NCI-H2196 (cell line): Measurements from ENCODE around the gene CREG1.

ENCODE experiments used
- DNase-seq: peaks from one replicate; lab custom pipeline; 2025; ENCODE audit not compliant: unreplicated experiment; lab: John Stamatoyannopoulos, UW

The CREG1 gene

DNA sequence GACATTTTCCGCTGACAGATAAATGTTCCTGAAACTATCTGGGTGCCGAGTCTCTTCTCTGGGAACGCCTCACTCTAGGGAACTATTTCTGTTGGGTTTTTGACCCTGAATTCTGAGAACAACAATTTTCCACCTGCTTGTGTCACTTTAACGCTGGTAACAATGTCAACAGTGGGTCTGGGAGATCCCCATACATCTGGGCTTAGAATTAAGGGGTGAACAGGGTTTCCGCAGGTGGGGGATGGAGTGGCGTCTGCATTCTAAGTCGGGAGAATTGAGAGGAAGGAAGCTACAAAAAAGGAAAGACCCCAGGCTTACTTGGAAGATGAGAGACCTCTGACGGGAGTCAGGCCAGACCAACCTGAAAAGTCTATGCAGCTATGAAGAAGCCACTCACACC lies 44.0 kb downstream of the CREG1 start:
- DNase-seq, result no peak

DNA sequence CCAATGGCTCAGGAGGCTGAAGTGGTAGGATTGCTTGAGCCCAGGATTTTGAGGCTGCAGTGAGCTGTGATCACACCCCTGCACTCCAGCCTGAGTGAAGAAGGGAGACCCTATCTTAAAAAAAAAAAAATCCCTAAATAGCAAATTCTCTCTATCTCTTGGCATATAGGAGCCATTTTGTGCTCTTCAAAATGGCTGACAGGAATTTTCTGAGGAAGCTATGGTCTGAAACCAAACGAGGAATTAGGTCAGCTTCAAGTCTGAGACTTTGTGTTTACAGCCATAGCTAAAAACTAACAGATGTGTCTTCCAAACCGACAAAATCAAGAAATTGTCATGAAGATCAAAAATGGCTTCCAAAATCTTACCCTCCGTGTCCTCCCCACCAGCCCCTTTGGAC lies 45.8 kb downstream of the CREG1 start:
- DNase-seq, result no peak

DNA sequence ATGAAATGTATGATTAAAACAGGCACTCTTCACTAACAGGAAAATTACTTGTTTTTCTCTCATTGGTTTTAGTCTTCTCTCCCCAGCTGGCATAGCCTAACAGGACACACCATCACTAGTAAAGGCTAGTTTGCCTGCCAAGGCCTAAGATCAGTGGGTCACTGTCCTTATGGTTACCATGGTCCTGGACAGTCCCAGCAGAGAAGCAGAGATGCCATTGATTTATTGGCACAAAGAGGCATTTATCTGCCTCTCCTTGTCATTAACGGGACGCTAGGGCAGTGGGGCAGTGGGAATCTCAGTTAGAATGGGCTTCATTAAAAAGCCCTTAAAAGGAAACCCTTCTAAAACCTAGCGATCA lies 49.1 kb downstream of the CREG1 start:
- DNase-seq, result no peak

DNA sequence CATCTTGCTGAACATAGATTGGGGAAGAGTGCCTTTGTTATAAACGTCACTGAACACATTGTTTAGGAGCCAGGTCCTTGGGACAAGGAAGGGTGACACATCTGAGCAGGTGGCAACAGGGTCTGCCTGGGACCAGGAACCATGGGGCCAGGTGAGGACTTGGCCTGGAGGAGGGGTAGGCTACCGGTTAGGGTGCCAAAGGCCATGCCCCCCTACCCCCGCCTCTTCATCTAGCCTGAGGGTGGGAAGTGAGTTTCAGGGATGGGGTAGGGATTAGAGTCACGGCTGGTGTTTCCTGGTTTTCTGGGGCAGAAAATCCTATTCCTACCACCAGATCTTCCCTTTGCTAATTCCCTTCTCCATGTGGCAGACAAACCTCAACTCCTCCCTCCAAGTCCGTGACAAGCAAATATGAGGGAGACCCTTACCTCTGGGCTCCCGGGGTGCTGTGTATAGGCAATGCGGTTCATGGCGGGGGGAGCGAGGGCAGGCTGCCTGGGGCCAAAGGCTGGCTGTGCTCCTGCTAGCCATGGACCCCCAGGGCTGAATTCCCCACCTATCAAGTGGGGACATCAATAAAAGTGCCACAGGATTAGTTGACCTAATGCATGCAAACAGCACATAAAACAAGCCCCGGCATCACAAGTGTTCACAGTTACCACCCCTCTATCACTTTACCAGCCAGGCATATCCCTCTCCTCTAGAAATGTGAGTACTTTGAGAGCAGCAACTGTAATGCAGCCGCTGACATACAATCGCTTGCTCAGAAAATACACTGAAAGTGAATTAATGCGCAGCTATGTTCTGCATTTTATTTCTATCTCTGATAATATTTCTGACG lies 49.7 kb downstream of the CREG1 start:
- DNase-seq, result no peak

DNA sequence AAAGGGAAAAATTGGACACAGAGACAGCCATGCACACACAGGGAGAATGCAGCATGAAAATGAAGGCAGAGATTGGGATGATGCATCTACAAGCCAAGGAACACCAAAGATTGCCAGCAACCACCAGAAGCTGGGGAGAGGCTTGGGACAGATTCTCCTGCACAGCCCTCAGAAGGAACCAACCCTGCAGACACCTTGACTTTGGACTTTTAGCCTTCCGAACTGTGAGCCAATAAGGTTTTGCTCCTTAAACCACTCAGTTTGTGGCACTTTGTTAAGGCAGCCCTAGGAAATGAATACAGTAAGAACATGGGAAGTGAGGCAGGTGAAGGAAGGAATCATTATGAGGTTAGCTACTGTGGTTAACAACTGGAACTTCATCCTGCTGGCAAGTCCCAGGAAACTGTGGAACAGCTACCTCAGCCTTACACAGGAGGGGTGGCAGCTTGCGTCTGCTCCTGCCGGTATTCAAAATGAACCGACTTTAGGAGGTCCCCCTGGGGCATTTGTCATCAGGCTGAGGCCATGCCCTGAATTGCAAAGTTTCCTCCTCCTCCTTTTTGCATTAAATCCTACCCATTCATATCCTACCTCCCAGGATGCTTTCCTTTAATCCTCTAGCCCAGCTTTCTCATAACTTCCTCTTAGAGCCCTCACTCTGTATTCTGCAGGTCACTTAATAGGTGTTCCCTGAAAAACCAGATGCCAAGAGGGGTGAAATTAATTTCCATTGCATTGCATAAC lies 50.7 kb downstream of the CREG1 start:
- no peak for DNase-seq

DNA sequence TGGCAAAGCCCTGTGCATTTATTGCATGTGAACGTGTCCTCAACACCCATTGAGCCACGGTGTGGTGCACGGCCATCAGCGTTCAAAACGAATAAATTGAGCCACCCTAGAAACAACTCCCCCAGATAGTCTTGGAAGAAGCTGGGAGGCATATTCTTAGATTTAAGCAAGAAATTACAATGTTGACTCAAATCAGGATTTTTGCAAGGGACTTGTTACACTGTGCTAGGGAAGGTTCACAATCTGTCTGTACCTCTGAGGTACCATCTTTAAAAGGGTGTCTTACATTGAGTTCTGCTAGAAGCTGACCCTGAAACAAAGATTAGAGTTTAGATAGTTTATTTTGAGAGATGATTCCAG lies 51.4 kb downstream of the CREG1 start:
- no peak for DNase-seq

DNA sequence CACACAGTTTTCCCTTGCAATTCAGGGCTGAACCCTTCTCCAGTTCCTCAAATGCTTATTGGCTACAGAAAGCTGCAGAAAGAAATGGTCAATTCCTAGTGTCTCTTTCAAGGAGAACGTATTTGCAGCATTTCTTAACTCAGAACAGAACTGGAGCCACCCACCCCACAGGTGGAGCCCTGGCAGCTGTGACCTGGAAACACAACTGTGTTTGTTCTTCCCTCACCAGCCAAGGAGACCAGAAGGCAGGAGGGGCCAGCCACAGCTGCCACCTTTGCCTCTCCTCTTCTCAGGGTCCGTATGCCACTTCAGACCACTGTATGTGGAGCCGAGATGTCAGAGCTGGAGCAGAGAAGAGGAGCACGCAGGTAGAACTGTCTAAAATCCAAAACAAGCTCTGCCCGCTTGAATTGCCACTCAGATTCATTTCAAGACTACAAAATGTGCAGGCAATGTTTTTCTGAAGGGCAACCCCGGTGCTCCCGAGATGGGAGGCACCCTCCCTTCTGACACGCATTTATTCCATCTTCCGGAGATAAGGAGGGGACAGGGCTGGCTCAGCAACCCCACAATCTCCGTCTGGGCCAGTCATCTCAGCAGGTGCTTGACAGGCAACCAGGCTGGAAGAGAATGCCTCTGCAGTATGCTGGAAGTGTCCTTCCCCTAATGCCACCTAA lies 51.9 kb downstream of the CREG1 start:
- no peak for DNase-seq

DNA sequence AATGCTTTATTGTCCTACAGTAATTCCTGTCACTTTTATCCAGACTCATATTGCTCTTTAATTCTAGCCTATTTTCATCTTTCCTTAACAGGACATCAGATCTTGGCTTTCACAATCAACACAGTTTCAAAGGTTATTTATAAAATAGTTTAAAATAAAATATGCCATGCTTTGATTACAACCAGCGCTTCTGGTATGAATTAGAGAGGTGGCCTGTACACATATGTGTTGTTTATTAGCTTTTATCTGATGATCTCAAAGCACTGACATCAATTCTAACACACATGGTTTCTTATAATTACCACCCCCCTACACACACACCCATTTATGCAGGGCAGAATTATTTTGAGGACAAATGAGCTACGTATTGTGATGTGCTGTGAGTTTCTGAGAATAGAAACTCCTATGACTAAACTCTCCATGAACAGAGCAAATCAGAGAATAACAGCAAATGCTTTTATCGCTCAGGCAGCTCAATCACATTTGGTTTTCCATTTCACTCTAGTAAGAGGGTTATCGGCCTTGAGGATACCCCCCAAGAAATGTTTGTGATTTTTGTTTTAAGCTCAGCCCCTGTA lies 53.2 kb downstream of the CREG1 start:
- DNase-seq, result no peak

DNA sequence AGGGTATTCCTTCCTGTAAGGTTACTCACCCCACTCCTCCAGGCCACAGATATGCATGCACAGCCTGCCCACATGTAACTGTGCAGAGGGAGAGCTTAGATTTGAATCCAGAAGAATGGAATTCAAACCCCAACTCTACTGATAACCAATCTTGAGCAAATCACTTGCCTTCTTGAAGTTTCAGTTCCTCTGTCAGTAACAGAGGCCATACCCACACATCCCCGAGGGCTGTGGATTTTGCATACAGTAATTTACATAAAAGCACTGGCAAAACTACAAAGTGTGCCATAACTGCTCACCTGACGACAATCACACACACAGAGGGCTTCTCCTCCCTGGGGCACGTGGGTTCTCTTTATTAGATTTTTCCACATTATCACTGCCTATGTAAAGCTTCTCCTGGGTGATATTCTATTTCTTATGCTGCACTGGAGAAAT lies 53.9 kb downstream of the CREG1 start:
- no peak for DNase-seq

DNA sequence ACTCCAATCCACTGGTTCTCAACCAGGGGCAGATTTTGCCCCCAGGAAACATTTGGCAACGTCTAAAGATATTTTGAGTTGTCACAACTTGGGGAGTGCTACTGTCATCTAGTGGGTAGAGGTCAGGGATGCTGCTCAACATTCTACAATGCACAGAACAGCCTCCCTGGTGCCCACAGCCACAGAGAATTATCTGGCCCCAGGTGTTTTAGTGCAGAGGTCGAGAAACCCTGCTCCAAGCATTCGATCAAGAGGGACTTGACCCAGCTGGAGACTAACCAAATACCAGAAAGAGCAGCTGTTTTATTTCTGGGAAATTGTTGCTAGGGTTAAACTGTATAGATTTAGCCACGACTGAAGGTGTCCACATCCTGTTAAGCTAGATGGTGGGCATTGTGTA lies 54.5 kb downstream of the CREG1 start:
- no peak for DNase-seq

DNA sequence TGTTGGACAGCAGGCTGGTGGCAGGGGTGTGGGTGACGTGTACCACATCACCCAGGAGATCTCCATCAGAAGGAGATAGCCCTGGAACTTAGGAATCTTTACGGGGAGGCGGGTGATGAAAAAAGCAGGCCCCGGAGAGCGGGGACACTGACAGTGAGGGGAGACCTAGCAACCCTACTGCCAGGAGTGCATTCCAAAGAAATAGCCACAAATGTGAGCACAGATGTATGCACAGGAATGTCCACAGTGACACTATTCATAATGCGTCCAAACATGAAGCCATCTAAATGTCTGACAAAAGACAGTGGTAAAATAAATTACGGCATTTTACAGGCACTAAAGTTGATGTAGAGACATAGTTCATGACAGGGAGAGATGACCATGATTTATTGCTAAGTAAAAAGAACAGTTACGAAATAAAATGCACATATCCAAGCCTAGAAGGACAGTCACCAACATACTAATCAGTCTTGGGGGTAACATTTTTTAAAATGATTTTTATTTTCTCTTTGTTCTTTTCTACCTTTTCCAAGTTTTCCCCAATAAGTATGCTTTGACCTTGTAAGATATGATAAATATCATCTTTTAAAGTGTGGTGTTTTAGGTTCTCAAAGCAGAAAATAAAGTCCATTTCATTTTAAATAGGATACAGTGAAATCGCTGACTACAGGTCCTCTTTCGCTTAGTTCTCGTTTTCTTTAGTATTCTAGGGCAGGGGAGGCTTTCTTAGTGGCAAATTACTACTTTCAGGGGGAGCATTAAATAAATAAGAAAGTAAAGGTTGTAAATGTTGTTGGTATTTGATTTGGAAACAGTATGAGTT lies 56.6 kb downstream of the CREG1 start:
- DNase-seq, result no peak

DNA sequence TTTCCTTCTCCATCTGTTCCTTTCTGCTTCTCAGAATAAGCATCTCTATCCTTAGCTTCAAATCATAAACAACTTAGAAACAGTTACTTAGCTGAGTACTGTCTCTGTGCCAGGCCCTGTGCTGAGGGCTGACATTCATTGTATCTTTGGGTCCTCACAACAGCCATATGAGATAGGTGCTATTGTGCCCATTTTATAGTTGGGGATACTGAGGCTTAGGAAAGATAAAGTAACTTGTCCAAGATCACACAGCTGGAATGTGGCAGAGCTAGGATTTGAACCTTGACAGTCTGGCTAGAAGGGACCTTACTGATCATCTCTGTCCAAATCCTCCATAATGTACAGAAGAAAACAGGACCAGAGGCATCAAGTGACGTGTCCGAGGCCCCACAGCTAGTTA lies 60.2 kb downstream of the CREG1 start:
- DNase-seq, result no peak

DNA sequence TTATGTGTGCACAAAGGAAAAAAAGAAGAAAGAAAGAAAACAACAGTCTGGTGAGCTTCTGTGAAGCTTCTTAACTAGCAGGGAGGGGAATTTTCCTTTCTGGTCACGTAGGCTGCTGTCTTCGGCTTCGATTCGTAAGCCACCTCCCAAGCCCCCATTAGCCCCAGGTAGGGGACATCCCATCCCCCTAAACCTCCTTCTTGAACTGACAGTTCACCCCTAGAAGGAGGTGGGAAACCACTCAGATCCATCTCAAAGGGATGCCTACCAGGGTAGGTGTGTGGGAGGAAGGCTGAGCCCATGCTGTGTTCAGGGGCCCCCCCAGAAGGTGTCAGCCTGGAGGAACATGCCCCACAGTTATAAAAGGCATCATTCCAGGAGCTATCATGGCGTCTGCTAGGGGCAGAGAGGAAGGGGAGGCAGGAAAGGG lies 61.1 kb downstream of the CREG1 start:
- no peak for DNase-seq

DNA sequence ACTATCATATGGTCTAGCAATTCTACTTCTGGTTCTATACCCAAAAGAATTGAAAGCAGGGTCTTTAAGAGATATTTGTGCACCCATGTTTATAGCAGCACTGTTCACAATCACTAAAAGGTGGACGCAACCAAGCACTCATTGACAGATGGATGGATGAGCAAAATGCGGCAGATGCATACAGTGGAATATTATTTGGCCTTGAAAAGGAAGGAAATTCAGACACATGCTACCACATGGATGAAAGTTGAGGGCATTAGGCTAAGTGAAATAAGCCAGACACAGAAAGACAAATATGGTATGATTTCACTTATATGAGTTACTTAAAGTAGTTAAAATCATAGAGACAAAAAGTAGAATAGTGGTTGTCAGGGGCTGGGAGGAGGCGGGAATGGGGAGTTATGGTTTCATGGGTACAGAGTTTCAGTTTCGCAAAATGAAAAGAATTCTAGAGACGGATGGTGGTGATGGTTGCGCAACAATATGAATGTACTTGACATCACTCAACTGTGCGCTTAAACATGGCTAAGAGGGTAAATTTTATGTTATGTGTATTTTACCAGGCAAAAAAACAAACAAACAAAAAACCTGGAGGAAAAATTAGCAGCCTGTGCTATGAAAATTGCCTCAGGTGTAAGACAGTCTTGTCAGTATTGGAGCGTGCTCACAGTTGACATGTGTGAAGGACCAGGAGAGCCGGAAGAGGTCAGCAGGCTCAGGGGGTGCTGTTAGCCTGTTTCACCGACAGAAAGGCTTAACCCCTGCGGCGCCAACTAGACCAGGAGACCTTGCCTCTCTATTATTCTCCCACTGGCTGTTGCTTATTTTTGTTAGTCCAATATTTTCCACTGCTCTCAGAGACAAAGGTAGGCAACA lies 61.7 kb downstream of the CREG1 start:
- DNase-seq, result peak; percentile 33
